ENCODE measurements around the gene SAA2.
"Not testable (repeated sequence)": the region's sequence is repeated elsewhere in the genome, so short reads cannot be mapped to it uniquely, and the experiment has no call there.

Gene SAA2

GRCh38 chr11:18253233-18253632 is 4.8 kb upstream of the SAA2 start:
- no peak for DNase-seq (ENCODE audit: low read depth in 2 of 2, low spot score in 1 of 2)

DNA sequence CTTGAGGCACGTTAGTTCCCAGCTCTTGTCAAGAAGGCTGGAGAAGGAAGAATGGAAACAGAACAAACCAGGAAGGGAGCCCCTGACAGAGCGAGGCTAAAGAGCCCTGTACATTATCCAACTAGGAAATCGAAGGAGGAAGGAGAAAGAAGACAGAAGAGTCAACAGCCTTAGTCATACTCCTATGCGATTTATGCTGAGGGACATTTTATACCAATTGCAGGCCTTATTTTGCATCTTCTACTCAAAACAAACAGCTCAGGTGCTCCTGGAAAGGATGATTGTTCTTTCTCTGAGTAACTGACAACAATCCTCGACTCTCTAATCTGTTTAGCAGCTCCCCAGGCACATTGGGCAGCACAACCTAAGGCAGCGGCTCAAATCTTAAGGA is 1.3 kb downstream of the SAA2 start:
- not testable (repeated sequence) for DNase-seq (ENCODE audit: low read depth in 2 of 2, low spot score in 1 of 2)

- not testable (repeated sequence) for DNase-seq (ENCODE audit: low read depth in 2 of 2, low spot score in 1 of 2)
Observed at GRCh38 chr11:18246379-18247190, 1.9 kb downstream of the SAA2 start.

- DNase-seq (ENCODE audit: low read depth in 2 of 2, low spot score in 1 of 2), result no peak
Observed at GRCh38 chr11:18245396-18245795, 3.1 kb downstream of the SAA2 start.

- peak; percentile 8 to 18 for DNase-seq (ENCODE audit: low read depth in 2 of 2, low spot score in 1 of 2)
Observed at GRCh38 chr11:18243783-18244362, 4.6 kb downstream of the SAA2 start.

DNA sequence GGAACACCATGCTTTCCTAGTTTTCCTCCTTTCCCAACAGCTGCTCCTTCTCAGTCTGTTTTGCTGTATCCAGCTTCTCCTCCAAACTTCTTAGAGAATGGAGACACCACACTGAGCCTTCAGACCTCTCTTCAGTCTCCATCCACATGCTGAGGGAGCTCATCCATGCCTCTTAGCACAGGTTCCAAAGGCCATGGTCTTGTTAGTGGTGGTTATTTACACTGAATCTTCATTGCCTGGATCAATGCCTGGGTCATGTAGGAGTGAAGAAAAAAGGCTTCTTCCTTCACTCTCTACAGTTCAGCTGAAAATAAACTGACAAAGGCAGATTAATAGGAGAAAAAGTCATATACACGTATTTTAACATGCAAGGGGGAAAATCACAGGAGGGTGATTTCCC is 8.8 kb downstream of the SAA2 start:
- DNase-seq (ENCODE audit: low read depth in 2 of 2, low spot score in 1 of 2), result no peak

- no peak for DNase-seq (ENCODE audit: low read depth in 2 of 2, low spot score in 1 of 2)
Observed at GRCh38 chr11:18236664-18237356, 11.7 kb downstream of the SAA2 start, which contains the start of gene SAA4. TSS of gene SAA4 (minus strand) at chr11:18236802. CDS start at chr11:18235926, 876 bp downstream.

DNA sequence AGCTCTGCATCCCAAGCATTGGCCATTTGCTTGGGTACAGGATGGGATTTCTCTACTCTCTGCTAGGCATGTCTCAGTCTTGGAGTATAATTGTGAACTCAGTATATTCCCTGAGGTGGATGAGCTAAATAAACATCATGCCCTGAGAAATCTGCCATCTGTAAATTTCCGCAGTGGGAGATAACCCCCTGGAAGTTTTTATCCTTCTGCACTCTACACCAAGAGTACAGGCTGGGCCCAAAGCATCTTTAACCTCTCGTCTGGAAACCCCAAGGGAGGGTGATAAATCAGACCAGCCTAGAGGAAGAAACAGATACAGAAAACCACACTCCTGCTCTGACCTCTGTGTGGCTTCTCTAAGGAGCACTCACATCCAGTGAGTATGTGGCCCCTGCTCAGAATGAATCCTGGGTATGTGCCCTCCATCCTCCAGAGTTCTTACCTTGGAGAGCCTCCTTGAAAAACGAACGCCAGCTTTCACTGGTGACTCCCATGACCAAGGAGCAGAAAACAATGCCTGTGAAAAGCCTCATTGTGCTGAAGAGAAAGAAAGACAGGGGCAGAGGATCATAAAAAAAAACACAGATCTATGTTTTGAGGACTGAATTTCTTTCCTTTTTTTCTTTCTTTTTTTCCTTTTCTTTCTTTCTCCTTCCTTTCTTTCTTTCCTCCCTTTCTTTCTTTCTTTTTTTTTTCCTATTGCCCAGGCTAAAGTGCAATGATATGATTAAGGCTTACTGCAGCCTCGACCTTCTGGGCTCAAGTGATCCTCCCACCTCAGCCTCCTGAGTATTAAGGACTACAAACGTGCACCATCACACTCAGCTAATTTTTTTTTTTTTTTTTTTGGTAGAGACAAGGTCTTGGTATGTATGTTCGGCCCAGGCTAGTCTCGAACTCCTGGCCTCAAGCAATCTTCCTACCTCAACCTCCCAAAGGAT is 12.8 kb downstream of the SAA2 start:
- DNase-seq (ENCODE audit: low read depth in 2 of 2, low spot score in 1 of 2), result no peak

- DNase-seq (ENCODE audit: low read depth in 2 of 2, low spot score in 1 of 2), result no peak
Observed at GRCh38 chr11:18233912-18234311, 14.6 kb downstream of the SAA2 start.

DNA sequence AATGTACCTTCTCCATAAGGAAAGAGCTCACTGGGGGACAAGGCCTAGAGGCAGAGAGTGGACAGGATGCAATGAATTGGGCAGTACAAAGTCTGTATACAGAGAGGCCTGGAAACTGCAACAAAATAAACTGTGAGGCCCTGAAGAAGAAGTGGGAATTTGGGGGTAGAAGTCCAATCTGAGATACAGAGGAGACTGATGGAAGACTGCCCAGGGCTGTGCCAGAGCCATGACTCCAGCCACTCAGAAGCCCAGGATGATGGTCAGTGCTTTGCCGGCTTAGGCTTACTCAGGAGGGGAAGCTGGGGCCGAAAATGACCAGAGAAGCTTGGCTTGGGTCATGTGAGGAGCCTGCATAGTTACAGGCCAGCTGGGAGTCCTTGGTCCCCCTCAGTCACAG is 17.6 kb downstream of the SAA2 start:
- no peak for DNase-seq (ENCODE audit: low read depth in 2 of 2, low spot score in 1 of 2)

DNA sequence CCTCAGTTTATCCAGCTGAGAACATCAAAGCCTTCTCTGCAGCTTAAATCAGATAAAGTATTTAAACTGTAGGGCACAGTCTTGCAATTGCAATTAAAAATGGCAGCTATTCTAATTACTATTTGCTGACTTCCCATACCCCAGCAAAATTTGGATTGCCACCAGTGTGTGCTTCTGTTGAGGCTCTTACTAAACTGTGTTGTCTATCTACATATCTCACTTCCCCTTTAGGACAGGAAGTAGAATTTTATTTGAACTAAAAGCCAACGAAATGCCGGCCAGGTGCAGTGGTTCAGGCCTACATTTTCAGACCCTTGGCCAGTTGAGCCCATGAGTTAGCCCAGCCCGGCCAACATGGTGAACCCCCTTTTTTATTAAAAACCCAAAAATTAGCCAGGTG is 19.0 kb downstream of the SAA2 start:
- DNase-seq (ENCODE audit: low read depth in 2 of 2, low spot score in 1 of 2), result no peak

- no peak for DNase-seq (ENCODE audit: low read depth in 2 of 2, low spot score in 1 of 2)
Observed at GRCh38 chr11:18225913-18226312, 22.6 kb downstream of the SAA2 start.

GRCh38 chr11:18223591-18224387 is 24.7 kb downstream of the SAA2 start:
- no peak for DNase-seq (ENCODE audit: low read depth in 2 of 2, low spot score in 1 of 2)

DNA sequence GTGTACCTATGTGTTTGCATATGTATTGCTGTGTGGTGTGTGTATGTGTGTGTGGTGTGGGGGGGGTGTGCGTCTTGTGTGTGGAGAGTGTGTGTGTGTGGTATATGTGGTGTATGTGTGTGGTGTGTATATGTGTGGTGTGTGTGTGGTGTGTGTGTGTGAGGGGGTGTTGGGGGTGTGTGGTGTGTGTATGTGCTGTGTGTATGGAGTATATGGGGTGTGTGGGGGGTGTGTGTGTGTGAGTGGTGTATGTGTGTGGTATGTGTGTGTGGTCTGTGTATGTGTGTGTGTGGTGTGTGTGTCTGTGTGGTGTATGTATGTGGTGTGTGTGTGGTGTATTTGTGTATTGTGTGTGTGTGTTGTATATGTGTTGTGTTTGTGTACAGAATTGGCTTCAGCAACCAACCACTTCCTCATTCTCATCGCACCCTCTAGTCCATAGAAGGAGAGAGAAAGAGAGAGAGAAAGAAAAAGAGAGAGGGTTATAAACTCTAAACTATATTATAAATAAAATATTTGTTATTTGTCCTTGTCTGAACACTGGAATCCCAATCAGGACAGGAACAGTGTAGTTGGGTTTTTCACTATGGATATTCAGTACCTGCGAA is 25.6 kb downstream of the SAA2 start:
- DNase-seq (ENCODE audit: low read depth in 2 of 2, low spot score in 1 of 2), result no peak

DNA sequence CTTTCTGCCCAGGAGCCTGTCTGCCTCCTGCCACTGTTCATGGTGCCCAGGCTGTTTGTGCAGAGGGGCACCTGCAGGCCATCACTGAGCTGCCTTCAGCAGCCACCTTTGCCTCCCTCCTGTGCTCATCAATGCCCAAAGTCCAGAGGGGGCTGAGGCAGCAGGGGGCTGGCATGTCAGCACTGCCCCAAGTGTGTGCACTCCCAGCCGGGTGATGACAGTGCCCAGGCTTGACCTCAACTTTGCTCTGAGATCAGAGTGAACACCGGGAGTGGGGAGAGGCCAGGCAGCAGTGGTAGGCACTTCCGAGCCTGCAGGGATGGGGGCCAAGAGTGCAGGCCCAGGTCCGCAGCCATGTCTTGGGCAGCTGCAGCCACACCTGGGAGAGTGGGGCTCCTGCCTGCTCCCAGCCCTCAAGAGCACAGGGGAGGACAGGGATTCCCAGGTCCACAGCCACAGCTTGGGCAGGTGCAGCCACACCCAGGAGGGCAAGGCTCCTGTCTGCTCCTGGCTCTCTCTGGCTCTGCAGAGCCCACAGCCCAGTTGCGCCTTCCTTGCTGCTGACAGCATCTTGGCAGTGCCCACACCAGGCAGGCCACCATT is 27.1 kb downstream of the SAA2 start:
- no peak for DNase-seq (ENCODE audit: low read depth in 2 of 2, low spot score in 1 of 2)

DNA sequence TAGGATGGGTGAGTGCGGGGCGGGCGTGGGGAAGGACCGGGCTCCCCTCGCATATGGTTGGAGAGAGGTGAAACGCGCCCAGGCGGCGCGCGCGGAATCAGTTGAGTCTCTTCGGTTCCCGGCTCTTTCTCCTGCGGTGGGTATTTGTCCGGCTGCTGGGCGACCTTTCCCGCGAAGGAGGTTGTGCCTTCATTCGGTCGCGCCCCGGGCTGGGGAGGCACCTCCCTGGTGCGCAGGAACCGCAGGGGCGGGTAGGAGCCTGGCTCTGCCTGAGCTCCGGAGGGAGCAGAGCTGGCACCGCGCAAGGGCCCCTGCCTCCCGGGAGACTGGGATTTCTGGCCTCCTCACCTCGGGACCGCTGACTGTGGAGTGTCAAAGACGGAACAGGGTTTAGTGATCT is 39.4 kb downstream of the SAA2 start:
- DNase-seq (ENCODE audit: low read depth in 2 of 2, low spot score in 1 of 2), result no peak

- no peak for DNase-seq (ENCODE audit: low read depth in 2 of 2, low spot score in 1 of 2)
Observed at GRCh38 chr11:18204771-18205170, 43.7 kb downstream of the SAA2 start.

- no peak for DNase-seq (ENCODE audit: low read depth in 2 of 2, low spot score in 1 of 2)
Observed at GRCh38 chr11:18204220-18204619, 44.2 kb downstream of the SAA2 start.

- no peak for DNase-seq (ENCODE audit: low read depth in 2 of 2, low spot score in 1 of 2)
Observed at GRCh38 chr11:18203723-18204122, 44.7 kb downstream of the SAA2 start.
